ENCODE measurements around the gene VSX2. TPM values are rescaled to one million over a fixed set of nuclear protein-coding genes. Genes with fewer than 3 reads are reported as not detected.

Gene VSX2
- total and polyA plus RNA-seq, 2 of the 13 experiments (the other 11 are each of a cell fraction or from before 2014, with no cell fraction given), result 0.05 TPM; not detected in 1

DNA sequence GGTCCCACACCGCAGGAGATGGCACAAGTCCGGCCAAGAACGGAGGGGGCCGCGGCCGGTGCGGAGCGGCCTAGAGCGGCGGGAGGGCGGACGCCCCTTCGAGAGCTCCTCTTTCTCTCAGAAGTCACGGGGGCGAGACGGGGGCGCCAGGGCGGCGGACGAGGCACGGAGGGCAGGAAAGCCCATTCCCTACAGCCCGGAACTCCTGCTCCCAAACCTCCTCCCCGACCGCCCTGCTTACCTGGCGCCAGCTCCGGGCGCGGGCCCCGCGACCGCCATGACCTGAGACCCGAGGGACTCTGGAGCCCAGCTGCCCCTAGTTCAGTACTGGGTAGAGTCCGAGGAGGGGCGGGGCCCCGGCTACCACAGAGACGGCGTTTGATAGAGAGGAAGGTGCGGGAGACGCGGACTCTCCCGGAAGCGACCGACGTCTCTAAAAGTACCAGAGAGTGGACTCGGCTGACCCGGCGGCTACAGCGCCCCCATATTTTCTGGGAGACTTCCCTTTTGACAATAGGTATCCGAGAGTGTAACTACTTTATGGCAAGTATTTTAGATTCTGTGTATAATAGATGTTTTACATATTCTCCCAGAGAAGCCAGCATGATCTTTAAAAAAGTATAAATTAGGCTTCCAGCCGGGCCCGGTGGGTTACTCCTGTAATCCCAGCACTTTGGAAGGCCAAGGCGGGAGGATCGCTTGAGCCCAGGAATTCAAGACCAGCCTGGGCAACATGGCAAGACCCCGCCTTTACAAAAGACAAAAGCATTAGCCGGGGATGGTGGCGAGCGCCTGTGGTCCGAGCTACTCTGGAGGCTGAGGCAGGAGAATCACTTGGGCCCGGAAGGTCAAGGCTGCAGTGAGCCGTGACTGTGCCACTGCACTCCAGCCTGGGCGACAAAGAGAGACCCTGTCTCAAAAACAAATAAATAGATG lies 63.7 kb downstream of the VSX2 start, which contains the start of gene ABCD4 (continued):
- TF ChIP-seq, protein P1, sequence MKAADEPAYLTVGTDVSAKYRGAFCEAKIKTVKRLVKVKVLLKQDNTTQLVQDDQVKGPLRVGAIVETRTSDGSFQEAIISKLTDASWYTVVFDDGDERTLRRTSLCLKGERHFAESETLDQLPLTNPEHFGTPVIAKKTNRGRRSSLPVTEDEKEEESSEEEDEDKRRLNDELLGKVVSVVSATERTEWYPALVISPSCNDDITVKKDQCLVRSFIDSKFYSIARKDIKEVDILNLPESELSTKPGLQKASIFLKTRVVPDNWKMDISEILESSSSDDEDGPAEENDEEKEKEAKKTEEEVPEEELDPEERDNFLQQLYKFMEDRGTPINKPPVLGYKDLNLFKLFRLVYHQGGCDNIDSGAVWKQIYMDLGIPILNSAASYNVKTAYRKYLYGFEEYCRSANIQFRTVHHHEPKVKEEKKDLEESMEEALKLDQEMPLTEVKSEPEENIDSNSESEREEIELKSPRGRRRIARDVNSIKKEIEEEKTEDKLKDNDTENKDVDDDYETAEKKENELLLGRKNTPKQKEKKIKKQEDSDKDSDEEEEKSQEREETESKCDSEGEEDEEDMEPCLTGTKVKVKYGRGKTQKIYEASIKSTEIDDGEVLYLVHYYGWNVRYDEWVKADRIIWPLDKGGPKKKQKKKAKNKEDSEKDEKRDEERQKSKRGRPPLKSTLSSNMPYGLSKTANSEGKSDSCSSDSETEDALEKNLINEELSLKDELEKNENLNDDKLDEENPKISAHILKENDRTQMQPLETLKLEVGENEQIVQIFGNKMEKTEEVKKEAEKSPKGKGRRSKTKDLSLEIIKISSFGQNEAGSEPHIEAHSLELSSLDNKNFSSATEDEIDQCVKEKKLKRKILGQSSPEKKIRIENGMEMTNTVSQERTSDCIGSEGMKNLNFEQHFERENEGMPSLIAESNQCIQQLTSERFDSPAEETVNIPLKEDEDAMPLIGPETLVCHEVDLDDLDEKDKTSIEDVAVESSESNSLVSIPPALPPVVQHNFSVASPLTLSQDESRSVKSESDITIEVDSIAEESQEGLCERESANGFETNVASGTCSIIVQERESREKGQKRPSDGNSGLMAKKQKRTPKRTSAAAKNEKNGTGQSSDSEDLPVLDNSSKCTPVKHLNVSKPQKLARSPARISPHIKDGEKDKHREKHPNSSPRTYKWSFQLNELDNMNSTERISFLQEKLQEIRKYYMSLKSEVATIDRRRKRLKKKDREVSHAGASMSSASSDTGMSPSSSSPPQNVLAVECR (CRISPR knock-in tag; IDR thresholded peaks at IDR 0.05; ENCODE audit: borderline replicate concordance), result peak; percentile 89
- no peak for TF ChIP-seq ZNF414 (CRISPR knock-in tag; IDR thresholded peaks at IDR 0.05)
- TF ChIP-seq, protein P2, sequence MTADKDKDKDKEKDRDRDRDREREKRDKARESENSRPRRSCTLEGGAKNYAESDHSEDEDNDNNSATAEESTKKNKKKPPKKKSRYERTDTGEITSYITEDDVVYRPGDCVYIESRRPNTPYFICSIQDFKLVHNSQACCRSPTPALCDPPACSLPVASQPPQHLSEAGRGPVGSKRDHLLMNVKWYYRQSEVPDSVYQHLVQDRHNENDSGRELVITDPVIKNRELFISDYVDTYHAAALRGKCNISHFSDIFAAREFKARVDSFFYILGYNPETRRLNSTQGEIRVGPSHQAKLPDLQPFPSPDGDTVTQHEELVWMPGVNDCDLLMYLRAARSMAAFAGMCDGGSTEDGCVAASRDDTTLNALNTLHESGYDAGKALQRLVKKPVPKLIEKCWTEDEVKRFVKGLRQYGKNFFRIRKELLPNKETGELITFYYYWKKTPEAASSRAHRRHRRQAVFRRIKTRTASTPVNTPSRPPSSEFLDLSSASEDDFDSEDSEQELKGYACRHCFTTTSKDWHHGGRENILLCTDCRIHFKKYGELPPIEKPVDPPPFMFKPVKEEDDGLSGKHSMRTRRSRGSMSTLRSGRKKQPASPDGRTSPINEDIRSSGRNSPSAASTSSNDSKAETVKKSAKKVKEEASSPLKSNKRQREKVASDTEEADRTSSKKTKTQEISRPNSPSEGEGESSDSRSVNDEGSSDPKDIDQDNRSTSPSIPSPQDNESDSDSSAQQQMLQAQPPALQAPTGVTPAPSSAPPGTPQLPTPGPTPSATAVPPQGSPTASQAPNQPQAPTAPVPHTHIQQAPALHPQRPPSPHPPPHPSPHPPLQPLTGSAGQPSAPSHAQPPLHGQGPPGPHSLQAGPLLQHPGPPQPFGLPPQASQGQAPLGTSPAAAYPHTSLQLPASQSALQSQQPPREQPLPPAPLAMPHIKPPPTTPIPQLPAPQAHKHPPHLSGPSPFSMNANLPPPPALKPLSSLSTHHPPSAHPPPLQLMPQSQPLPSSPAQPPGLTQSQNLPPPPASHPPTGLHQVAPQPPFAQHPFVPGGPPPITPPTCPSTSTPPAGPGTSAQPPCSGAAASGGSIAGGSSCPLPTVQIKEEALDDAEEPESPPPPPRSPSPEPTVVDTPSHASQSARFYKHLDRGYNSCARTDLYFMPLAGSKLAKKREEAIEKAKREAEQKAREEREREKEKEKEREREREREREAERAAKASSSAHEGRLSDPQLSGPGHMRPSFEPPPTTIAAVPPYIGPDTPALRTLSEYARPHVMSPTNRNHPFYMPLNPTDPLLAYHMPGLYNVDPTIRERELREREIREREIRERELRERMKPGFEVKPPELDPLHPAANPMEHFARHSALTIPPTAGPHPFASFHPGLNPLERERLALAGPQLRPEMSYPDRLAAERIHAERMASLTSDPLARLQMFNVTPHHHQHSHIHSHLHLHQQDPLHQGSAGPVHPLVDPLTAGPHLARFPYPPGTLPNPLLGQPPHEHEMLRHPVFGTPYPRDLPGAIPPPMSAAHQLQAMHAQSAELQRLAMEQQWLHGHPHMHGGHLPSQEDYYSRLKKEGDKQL (CRISPR knock-in tag; IDR thresholded peaks at IDR 0.05; ENCODE audit: low read depth), result no peak
- TF ChIP-seq EZH2 (conservative IDR thresholded peaks at IDR 0.05; ENCODE audit: low read depth, low read length), result no peak
- no peak for TF ChIP-seq CENPT (CRISPR knock-in tag; IDR thresholded peaks at IDR 0.05; ENCODE audit: low read depth)
- TF ChIP-seq ZNF614 (CRISPR knock-in tag; IDR thresholded peaks at IDR 0.05; ENCODE audit: borderline replicate concordance), result peak; percentile 18; the same call in 1 of the 2 replicates
- TF ChIP-seq SATB2 (CRISPR knock-in tag; IDR thresholded peaks at IDR 0.05), result no peak
- TF ChIP-seq SMARCE1 (IDR thresholded peaks at IDR 0.05; ENCODE audit: borderline replicate concordance), result no peak
- no peak for TF ChIP-seq ZSCAN30 (CRISPR knock-in tag; IDR thresholded peaks at IDR 0.05)
- no peak for TF ChIP-seq STAT5B (CRISPR knock-in tag; IDR thresholded peaks at IDR 0.05)
- TF ChIP-seq SKI (IDR thresholded peaks at IDR 0.05; ENCODE audit: partially characterized antibody), result peak; percentile 45
- peak; percentile 88 for TF ChIP-seq DR1 (CRISPR knock-in tag; IDR thresholded peaks at IDR 0.05)
- TF ChIP-seq, protein P3, sequence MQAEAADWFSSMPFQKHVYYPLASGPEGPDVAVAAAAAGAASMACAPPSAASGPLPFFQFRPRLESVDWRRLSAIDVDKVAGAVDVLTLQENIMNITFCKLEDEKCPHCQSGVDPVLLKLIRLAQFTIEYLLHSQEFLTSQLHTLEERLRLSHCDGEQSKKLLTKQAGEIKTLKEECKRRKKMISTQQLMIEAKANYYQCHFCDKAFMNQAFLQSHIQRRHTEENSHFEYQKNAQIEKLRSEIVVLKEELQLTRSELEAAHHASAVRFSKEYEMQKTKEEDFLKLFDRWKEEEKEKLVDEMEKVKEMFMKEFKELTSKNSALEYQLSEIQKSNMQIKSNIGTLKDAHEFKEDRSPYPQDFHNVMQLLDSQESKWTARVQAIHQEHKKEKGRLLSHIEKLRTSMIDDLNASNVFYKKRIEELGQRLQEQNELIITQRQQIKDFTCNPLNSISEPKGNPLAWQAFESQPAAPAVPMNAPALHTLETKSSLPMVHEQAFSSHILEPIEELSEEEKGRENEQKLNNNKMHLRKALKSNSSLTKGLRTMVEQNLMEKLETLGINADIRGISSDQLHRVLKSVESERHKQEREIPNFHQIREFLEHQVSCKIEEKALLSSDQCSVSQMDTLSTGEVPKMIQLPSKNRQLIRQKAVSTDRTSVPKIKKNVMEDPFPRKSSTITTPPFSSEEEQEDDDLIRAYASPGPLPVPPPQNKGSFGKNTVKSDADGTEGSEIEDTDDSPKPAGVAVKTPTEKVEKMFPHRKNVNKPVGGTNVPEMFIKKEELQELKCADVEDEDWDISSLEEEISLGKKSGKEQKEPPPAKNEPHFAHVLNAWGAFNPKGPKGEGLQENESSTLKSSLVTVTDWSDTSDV (CRISPR knock-in tag; IDR thresholded peaks at IDR 0.05), result peak; percentile 54; the same call in 1 of the 2 replicates

All from HepG2 (cell line).